Osteocyte (in vitro differentiated cells): Measurements from ENCODE around the gene EFS. TPM values are rescaled to one million over a fixed set of nuclear protein-coding genes. Genes with fewer than 3 reads are reported as not detected.
A peak's percentile ranks its signal among the peaks of the same experiment; 100 is the strongest.

ENCODE experiments used
- DNase-seq: peaks from one replicate; pipeline ENCODE4 v3.0.0; 2021; ENCODE audit warnings: mixed read lengths; ENCODE audit not compliant: unreplicated experiment; ENCODE audit errors: extremely low spot score
- H3K27ac Mint-ChIP-seq: one replicate; pipeline ENCODE4 v1.8.0; 2021; ENCODE audit warnings: mild to moderate bottlenecking, mixed read lengths; ENCODE audit not compliant: unreplicated experiment
- H3K27me3 Mint-ChIP-seq: one replicate; pipeline ENCODE4 v1.8.0; 2021; ENCODE audit warnings: mixed read lengths; ENCODE audit not compliant: unreplicated experiment
- H3K36me3 Mint-ChIP-seq: one replicate; pipeline ENCODE4 v1.8.0; 2021; ENCODE audit warnings: mixed read lengths; ENCODE audit not compliant: unreplicated experiment
- H3K4me1 Mint-ChIP-seq: one replicate; pipeline ENCODE4 v1.8.0; 2021; ENCODE audit warnings: mixed read lengths; ENCODE audit not compliant: unreplicated experiment
- H3K4me3 Mint-ChIP-seq: one replicate; pipeline ENCODE4 v1.8.0; 2021; ENCODE audit warnings: mild to moderate bottlenecking, moderate library complexity, mixed read lengths; ENCODE audit not compliant: unreplicated experiment
- H3K9me3 Mint-ChIP-seq: one replicate; pipeline ENCODE4 v1.8.0; 2021; ENCODE audit warnings: mixed read lengths; ENCODE audit not compliant: unreplicated experiment
- CTCF ChIP-seq: fragments of 200-600 bp; sonication (generic); IDR thresholded peaks from 2 replicates; pipeline ENCODE4 v1.5.0; 2021; ENCODE audit warnings: antibody characterized with exemption, mild to moderate bottlenecking, moderate library complexity
- total RNA-seq: library from RNA; stranded (reverse); gene quantifications from 2 replicates; pipeline ENCODE4 v1.2.1, GENCODE V29; 2021

The EFS gene
- total RNA-seq, 1 donor from 2014 or later, result 31.9 TPM

- Mint-ChIP-seq H3K36me3 (no peaks in the 10 kb centered on the region), H3K9me3 (no peaks in the 10 kb centered on the region), H3K4me3 (no peak overlapping the region), H3K27ac (no peak overlapping the region), H3K4me1 (no peaks in the 10 kb centered on the region), H3K27me3 (peaks cover 6% of the 10 kb centered on the region)
- DNase-seq, result no peak
- no peak for TF ChIP-seq CTCF
Observed at GRCh38 chr14:23345987-23346692, 18.8 kb downstream of the EFS start.

GRCh38 chr14:23344481-23344880 lies 20.5 kb downstream of the EFS start:
- Mint-ChIP-seq H3K9me3 (peaks cover 13% of the 10 kb centered on the region), H3K36me3 (no peaks in the 10 kb centered on the region), H3K27ac (no peak overlapping the region), H3K27me3 (peaks cover 6% of the 10 kb centered on the region), H3K4me1 (no peaks in the 10 kb centered on the region), H3K4me3 (no peak overlapping the region)
- TF ChIP-seq CTCF, result no peak
- DNase-seq, result no peak

DNA sequence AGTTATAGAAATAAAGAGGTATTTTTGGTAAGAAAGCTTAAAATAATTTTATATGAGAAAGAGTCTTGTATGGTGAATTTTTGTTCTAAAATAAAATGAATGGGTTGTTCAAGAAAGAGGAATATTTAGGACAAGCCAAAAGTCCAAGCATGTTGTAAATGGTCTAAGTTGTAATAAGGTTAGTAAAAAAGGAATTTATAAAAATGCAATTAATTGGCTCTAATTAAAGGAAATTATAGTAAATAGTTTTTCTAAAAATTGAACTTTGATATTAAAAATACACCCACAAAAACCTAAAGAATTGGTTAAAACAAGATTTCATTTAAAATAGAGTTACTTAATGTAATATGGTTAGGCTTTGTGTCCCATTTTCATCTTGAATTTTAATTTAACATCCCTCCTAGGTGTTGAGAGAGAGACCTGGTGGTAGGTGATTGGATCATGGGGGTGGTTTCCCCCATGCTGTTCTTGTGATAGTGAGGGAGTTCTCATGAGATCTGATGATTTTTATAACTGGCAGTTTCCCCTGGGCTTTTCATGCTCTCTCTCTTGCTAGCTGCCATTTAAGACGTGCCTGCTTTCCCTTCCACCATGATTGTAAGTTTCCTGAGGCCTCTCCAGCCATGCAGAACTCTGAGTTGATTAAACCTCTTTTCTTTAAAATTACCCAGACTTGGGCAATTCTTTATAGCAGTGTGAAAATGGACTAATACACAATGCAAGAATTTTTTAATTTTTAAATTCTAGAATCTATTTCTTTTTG lies 25.3 kb downstream of the EFS start:
- Mint-ChIP-seq H3K4me3 (no peak overlapping the region), H3K36me3 (no peaks in the 10 kb centered on the region), H3K27me3 (peaks cover 33% of the 10 kb centered on the region), H3K9me3 (peaks cover 22% of the 10 kb centered on the region), H3K27ac (no peak overlapping the region), H3K4me1 (no peaks in the 10 kb centered on the region)
- TF ChIP-seq CTCF, result no peak
- no peak for DNase-seq

- H3K9me3 Mint-ChIP-seq, result peaks cover 21% of the 10 kb centered on the region
- H3K4me3 Mint-ChIP-seq, result no peak overlapping the region
- no peaks in the 10 kb centered on the region for H3K4me1 Mint-ChIP-seq
- DNase-seq, result peak; percentile 32
- no peak overlapping the region for H3K27ac Mint-ChIP-seq
- H3K27me3 Mint-ChIP-seq, result peaks cover 34% of the 10 kb centered on the region
- no peaks in the 10 kb centered on the region for H3K36me3 Mint-ChIP-seq
- no peak for TF ChIP-seq CTCF
Observed at GRCh38 chr14:23335623-23336022, 29.3 kb downstream of the EFS start.

DNA sequence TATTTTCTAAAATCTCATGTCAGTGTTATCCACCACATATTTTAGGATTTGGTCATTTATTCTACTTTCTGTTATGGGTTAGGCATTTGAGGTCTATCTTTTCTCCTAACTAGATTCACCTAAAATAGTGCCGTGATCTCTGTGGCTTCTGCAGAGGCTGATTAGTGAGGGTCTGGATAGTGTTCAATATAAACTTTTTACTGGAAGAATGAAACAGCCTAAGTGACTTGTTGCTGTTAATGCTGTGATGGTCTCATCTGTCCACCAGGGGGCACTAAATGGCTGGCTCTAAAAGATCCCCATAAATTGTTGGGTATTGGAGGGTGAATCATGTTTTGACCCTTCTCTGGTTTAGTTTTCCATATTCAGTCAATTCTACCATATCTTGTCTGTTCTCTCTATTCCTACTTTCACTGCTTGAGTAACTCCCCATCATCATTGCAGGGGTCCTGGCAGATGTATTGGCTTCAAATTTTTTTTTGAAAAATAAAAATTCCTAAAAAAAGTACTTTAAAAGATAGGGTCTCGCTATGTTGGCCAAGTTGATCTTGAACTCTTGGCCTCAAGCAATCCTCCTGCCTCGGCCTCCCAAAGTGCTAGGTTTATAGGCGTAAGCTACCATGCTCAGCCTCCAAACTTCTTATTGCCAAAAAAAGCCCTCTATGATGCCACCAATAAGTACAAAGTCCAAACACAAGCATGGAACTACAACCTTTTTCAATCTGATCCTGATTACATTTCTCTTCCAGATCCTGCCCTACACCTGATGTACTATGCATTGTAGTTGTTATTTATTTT lies 36.8 kb downstream of the EFS start:
- Mint-ChIP-seq H3K9me3 (no peaks in the 10 kb centered on the region), H3K4me3 (no peak overlapping the region), H3K36me3 (peaks cover 25% of the 10 kb centered on the region), H3K27ac (no peak overlapping the region), H3K4me1 (peaks cover 5% of the 10 kb centered on the region), H3K27me3 (no peaks in the 10 kb centered on the region)
- peak; percentile 86 for TF ChIP-seq CTCF
- peak; percentile 81 for DNase-seq
